HG03469 (cell line): ENCODE measurements around the gene PIK3CD.

ENCODE experiments used
- ATAC-seq: cut with Tn5 transposase; IDR thresholded peaks from one replicate; pipeline ENCODE4 v1.9.1; 2021; ENCODE audit warnings: mild to moderate bottlenecking, moderate library complexity, moderate number of reproducible peaks; ENCODE audit not compliant: unreplicated experiment

Gene PIK3CD

DNA sequence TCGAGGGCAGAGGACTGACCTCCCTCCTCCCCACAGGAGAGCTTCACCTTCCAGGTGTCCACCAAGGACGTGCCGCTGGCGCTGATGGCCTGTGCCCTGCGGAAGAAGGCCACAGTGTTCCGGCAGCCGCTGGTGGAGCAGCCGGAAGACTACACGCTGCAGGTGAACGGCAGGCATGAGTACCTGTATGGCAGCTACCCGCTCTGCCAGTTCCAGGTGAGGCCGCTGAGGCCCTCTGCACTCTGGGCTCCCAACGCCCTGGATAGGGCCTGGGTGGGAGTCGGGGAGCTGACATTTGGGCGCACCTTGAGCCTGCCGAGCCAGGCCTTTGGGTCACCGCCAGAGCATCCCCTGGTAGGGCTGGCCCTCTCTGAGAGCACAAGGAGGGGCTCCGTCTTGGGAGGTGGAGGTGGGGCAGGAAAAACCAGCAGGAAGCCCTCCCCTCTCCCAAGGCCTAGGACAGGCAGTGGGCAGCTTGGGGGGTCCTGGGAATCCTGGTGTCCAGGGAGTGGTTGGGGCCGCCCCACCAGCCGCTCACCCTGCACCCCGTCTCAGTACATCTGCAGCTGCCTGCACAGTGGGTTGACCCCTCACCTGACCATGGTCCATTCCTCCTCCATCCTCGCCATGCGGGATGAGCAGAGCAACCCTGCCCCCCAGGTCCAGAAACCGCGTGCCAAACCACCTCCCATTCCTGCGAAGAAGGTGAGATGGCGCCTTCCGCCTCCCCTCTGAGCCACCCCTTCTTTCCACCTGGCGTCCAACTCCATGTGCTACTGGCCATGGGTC lies 65.1 kb downstream of the PIK3CD start:
- no peak for ATAC-seq

- ATAC-seq, result no peak
These were observed 65.9 kb downstream of the PIK3CD start for GRCh38 chr1:9717193-9718005.

GRCh38 chr1:9718006-9718680 lies 66.6 kb downstream of the PIK3CD start:
- no peak for ATAC-seq

GRCh38 chr1:9719978-9720722 lies 68.6 kb downstream of the PIK3CD start:
- ATAC-seq, result no peak

DNA sequence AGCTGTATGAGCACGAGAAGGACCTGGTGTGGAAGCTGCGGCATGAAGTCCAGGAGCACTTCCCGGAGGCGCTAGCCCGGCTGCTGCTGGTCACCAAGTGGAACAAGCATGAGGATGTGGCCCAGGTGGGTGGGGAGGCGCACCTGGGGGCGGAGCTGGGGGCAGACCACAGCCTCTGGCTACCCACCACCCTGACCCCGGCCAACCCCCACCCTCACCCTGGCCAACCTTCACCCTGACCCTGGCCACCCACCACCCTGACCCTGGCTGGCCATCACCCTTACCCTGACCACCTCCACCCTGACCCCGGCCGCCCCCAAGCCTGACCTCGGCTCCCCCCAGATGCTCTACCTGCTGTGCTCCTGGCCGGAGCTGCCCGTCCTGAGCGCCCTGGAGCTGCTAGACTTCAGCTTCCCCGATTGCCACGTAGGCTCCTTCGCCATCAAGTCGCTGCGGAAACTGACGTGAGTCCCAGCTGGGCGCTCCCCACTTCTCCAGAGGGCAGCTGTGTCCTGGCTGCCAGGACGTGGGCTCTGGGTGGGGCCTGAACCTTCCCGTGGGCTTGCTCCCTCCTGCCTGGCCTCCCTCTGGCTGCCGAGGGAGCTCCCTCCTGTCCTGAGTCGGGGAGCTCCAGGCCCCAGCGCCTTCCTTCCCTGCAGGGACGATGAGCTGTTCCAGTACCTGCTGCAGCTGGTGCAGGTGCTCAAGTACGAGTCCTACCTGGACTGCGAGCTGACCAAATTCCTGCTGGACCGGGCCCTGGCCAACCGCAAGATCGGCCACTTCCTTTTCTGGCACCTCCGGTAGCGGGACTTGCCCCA lies 69.5 kb downstream of the PIK3CD start:
- ATAC-seq, result no peak

GRCh38 chr1:9721606-9722377 lies 70.3 kb downstream of the PIK3CD start:
- ATAC-seq, result no peak

- ATAC-seq, result no peak
These were observed 70.8 kb downstream of the PIK3CD start for GRCh38 chr1:9722378-9722749.

DNA sequence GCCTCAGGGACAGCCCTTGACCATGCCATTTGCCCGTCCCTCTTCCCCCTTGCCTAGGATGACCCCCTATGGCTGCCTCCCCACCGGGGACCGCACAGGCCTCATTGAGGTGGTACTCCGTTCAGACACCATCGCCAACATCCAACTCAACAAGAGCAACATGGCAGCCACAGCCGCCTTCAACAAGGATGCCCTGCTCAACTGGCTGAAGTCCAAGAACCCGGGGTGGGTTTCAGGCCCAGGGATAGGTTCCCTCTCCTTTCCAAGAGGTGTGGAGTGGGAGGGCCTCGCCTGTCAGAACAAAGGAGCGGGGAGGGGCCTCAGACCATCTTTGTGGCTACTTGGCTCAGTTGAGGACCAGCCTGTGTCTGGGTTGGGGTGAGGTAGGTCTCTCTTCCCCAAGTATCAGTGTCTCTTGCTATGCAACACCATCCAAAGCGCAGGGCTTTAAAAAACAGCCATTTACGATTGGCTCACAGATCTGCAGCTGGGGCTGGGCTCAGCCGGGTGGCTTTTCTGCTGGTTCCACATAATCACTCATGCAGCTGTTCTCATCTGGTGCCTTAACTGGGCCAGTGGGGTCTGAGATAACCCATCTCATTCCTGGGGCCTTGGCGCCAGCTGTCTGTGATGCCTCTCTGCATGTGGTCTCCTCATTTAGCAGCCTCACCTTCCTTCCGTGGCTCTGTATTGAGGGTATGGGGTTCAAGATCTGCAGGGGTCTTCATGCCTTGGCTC lies 71.7 kb downstream of the PIK3CD start:
- no peak for ATAC-seq

- no peak for ATAC-seq
These were observed 72.4 kb downstream of the PIK3CD start for GRCh38 chr1:9723926-9724325.

DNA sequence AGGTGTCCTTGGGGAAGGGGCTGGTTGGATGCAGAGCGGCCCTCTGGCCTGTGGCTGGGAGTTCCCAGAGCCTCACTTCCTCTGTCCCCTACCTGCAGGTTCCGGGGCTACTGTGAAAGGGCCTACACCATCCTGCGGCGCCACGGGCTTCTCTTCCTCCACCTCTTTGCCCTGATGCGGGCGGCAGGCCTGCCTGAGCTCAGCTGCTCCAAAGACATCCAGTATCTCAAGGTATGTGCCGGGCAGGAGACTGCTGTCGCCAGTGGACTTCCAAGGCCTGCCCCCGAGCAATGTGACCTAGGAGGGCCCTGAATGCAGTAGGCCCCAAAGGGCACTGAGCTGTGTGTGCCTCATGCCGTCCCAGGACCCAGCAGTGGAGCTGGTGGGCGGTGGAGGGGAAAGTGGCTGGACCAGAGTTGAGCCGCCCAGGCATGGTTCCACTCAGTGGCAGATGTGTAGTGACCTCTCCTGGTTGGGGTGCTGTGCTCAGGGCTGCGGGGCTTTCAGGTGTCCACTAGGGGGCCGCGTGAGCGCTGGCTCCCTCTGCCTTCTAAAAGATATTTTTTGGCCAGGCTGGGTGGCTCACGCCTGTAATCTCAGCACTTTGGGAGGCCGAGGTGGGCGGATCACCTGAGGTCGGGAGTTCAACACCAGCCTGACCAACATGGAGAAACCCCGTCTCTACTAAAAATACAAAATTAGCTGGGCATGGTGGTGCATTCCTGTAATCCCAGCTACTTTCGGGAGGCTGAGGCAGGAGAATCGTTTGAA lies 73.4 kb downstream of the PIK3CD start:
- ATAC-seq, result no peak

GRCh38 chr1:9726406-9726805 lies 74.9 kb downstream of the PIK3CD start:
- no peak for ATAC-seq

- ATAC-seq, result no peak
These were observed 75.5 kb downstream of the PIK3CD start for GRCh38 chr1:9726905-9727595.

DNA sequence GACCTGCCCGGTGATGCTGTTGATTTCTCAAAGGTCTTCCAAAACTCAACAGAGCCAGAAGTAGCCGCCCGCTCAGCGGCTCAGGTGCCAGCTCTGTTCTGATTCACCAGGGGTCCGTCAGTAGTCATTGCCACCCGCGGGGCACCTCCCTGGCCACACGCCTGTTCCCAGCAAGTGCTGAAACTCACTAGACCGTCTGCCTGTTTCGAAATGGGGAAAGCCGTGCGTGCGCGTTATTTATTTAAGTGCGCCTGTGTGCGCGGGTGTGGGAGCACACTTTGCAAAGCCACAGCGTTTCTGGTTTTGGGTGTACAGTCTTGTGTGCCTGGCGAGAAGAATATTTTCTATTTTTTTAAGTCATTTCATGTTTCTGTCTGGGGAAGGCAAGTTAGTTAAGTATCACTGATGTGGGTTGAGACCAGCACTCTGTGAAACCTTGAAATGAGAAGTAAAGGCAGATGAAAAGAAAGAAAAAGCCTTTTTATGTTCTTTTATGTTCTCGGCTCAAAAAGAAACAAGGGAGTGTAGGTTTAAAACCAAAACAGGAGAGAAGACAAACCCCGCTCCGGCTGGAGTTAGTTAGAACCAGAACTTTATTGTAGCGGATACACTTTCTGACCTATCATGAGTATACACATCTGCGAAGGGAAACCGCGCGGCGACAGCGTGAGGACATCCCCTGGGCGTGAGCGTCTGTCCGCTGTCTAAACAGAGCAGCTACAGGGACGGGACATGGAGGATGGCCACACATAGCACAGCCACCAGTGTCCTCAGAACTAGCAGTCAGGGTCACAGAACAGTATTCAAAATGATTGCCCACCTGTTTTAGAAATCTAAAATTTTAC lies 77.1 kb downstream of the PIK3CD start:
- ATAC-seq, result no peak

DNA sequence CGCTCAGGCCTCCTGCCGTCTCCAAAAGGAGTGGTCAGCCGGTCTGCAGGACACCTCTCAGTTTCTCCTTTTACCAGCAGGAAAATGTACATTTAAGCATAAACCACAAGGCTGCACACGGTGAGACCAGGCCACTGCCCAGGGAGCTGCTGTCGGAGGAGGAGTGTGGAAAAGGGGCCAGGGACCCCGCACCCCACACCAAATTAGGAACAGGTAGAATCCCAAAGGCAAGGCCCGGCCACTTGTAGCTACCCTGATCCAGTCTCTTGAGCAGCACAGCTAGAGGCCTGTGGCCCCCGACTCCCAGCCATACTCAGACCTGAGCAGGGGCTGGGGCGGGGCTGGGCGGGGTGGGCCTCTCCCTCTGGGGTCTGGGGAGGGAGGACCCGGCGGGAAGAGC lies 78.0 kb downstream of the PIK3CD start:
- ATAC-seq, result no peak

DNA sequence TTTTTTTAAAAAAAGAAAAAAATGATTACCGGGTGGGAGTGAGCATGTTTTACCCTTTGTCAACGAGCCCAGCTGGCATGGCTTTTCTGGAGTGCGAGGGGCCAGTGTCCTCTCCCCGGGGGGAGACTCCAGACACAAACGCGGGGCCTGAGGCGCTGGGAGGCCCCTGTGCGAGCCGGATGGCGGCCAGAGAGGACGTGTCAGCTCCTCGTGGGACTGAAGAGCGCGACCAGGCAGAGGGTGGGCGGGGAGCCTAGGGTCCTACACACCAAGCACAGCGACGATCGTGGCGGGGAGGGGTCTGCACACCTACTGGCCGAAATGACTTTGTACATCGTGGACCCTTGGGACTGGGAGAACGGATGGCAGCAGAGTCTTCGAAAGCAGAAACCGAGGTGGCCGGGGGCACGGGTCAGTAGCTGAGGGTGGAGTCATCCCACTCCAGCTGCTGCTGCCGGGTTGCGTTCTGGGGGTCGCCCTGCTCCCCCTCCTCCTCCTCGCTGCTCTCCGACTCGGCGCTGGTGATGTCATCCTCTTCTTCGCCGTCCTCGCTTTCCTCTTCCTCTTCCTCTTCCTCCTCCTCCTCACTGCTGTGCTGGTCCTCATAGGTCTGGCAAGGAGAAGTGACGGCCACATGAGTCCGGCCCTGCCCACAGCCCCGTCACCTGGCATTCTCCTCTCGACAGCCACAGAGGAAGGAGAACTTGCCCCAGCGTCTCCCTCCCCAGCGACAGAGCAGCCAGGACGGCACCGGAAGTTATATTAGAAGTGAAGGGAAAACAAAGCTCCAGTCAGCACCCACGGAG lies 78.8 kb downstream of the PIK3CD start:
- no peak for ATAC-seq
